PC-9 (cell line): ENCODE measurements around the gene ABHD17A. TPM values are rescaled to one million over a fixed set of nuclear protein-coding genes. Genes with fewer than 3 reads are reported as not detected.

ENCODE experiments used
- BruUV-seq: library from RNA; stranded (reverse); fragments of 400-500 nt; replicated peaks from 2 replicates; lab custom pipeline; 2021; lab: Mats Ljungman, UMichigan
- CTCF ChIA-PET: fragments of 300-600 bp; sonication (Branson Sonifier 250); formaldehyde crosslinking; loops from one replicate; lab custom pipeline; 2022; ENCODE audit warnings: antibody characterized with exemption; lab: Charles Lee
- POLR2A ChIA-PET: fragments of 300-600 bp; sonication (Branson Sonifier 250); formaldehyde crosslinking; loops from one replicate; lab custom pipeline; 2022; ENCODE audit warnings: antibody characterized with exemption; ENCODE audit not compliant: unreplicated experiment; lab: Charles Lee
- DNase-seq, 2 experiments: peaks; one replicate each; pipeline versions ENCODE4 v3.0.0 to v3.0.0-alpha.2; 2015 to 2022; ENCODE audit warnings: mixed read lengths in 1 of 2
- H2AFZ ChIP-seq: fragments of 200-600 bp; sonication (generic); 2 replicates; pipeline ENCODE4 v1.8.1; 2017; ENCODE audit warnings: antibody characterized with exemption
- H3F3A ChIP-seq: fragments of 200-600 bp; sonication (generic); 2 replicates; pipeline ENCODE4 v1.8.1; 2017; ENCODE audit warnings: antibody characterized with exemption, mild to moderate bottlenecking, low read depth; ENCODE audit not compliant: insufficient read depth
- H3K27ac ChIP-seq: fragments of 200-600 bp; sonication (generic); 2 replicates; pipeline ENCODE4 v1.6.1; 2016; ENCODE audit warnings: mixed run types
- H3K27me3 ChIP-seq: fragments of 200-600 bp; sonication (generic); 2 replicates; pipeline ENCODE4 v1.6.1; 2016; ENCODE audit warnings: low read depth, mixed run types; ENCODE audit not compliant: insufficient read depth
- H3K36me3 ChIP-seq: fragments of 200-600 bp; sonication (generic); 2 replicates; pipeline ENCODE4 v1.6.1; 2016; ENCODE audit warnings: low read depth, mixed run types
- H3K4me1 ChIP-seq: fragments of 200-600 bp; sonication (generic); replicated peaks from 2 replicates; pipeline ENCODE4 v1.6.1; 2016; ENCODE audit warnings: mixed run types; ENCODE audit not compliant: insufficient read depth
- H3K4me2 ChIP-seq: fragments of 200-600 bp; sonication (generic); 2 replicates; pipeline ENCODE4 v1.6.1; 2017; ENCODE audit warnings: mixed run types
- H3K4me3 ChIP-seq: fragments of 200-600 bp; sonication (generic); 2 replicates; pipeline ENCODE4 v1.6.1; 2016; ENCODE audit warnings: mixed run types
- H3K79me2 ChIP-seq: fragments of 200-600 bp; sonication (generic); 2 replicates; pipeline ENCODE4 v1.6.1; 2017; ENCODE audit warnings: low read depth, mixed run types
- H3K9me2 ChIP-seq: fragments of 200-600 bp; sonication (generic); 2 replicates; pipeline ENCODE4 v1.8.1; 2017; ENCODE audit warnings: mild to moderate bottlenecking; ENCODE audit not compliant: insufficient read depth
- H3K9me3 ChIP-seq: fragments of 200-600 bp; sonication (generic); 2 replicates; pipeline ENCODE4 v1.8.1; 2016; ENCODE audit warnings: low read depth; ENCODE audit not compliant: insufficient read depth
- H4K20me1 ChIP-seq: fragments of 200-600 bp; sonication (generic); 2 replicates; pipeline ENCODE4 v1.8.1; 2017; ENCODE audit not compliant: insufficient read depth
- EZH2 ChIP-seq: fragments of 200-600 bp; sonication (generic); IDR thresholded peaks from 2 replicates; pipeline ENCODE4 v1.8.0; 2017; ENCODE audit warnings: antibody characterized with exemption, low read depth
- intact Hi-C: fragments of 100-400 bp; cut with micrococcal nuclease; formaldehyde crosslinking; loops from one replicate; pipeline ENCODE4 v1.10.0; 2022; ENCODE audit not compliant: unreplicated experiment
- total RNA-seq: library from RNA; stranded (reverse); gene quantifications from 2 replicates; pipeline ENCODE4 v1.2.3, GENCODE V29; 2021
- TF ChIP-seq, protein P1 (sequence below): fragments of 200-600 bp; sonication (generic); conservative IDR thresholded peaks from 2 replicates; pipeline ENCODE4 v1.6.1; 2017; ENCODE audit warnings: mixed run types, antibody characterized with exemption, mild to moderate bottlenecking, moderate library complexity

The ABHD17A gene
- total RNA-seq, 1 experiment from 2014 or later = 35.9 TPM

- Histone ChIP-seq H3K9me3 (no peaks in the 10 kb centered on the region), H3K9me2 (no peaks in the 10 kb centered on the region), H2AFZ (no peak overlapping the region), H3K4me2 (no peak overlapping the region), H3K36me3 (no peaks in the 10 kb centered on the region), H4K20me1 (no peaks in the 10 kb centered on the region), H3K4me3 (no peak overlapping the region), H3F3A (no peaks in the 10 kb centered on the region; the same call in 1 of the 2 replicates), H3K79me2 (no peaks in the 10 kb centered on the region), H3K27ac (no peak overlapping the region), H3K27me3 (no peaks in the 10 kb centered on the region), H3K4me1 (no peaks in the 10 kb centered on the region)
- no peak for DNase-seq
- ChIA-PET CTCF (no interaction called here), POLR2A (no interaction called here)
- no TSS peak for BruUV-seq
- TF ChIP-seq, protein P1, sequence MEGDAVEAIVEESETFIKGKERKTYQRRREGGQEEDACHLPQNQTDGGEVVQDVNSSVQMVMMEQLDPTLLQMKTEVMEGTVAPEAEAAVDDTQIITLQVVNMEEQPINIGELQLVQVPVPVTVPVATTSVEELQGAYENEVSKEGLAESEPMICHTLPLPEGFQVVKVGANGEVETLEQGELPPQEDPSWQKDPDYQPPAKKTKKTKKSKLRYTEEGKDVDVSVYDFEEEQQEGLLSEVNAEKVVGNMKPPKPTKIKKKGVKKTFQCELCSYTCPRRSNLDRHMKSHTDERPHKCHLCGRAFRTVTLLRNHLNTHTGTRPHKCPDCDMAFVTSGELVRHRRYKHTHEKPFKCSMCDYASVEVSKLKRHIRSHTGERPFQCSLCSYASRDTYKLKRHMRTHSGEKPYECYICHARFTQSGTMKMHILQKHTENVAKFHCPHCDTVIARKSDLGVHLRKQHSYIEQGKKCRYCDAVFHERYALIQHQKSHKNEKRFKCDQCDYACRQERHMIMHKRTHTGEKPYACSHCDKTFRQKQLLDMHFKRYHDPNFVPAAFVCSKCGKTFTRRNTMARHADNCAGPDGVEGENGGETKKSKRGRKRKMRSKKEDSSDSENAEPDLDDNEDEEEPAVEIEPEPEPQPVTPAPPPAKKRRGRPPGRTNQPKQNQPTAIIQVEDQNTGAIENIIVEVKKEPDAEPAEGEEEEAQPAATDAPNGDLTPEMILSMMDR = no peak
- no peak for TF ChIP-seq EZH2
- intact Hi-C loops = loop anchor here (10.0 kb wide), 1 partner anchor 692 kb away; no protein-coding TSS in a partner anchor
Measured at GRCh38 chr19:1922803-1923202, 37.5 kb upstream of the ABHD17A start.

DNA sequence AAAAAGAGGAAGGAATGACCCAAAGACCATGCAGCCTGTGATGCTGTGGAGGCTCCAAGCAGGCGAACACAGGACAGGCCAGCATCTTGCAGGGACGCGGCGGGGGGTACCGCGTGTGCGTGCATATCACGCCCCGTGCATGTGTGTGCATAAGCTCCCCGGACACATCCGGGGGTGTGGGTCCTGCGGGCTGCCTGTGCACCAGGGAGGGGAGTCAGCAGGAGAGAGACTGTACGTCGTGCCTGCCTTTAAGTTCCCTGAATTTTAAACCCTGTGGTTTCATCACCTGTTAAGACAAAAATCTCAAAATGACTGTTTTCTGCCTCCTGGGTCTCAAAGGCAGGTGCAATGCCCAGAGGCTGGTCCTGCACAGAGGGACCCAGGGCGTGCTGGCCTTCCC is 36.5 kb upstream of the ABHD17A start:
- no peaks in the 10 kb centered on the region for H3K9me3 ChIP-seq
- DNase-seq = no peak
- no peaks in the 10 kb centered on the region for H3K9me2 ChIP-seq
- no peaks in the 10 kb centered on the region for H3K79me2 ChIP-seq
- TF ChIP-seq EZH2 = no peak
- TF ChIP-seq, protein P1 = no peak
- H4K20me1 ChIP-seq = no peaks in the 10 kb centered on the region
- no peaks in the 10 kb centered on the region; the same call in 1 of the 2 replicates for H3F3A ChIP-seq
- no peak overlapping the region for H2AFZ ChIP-seq
- CTCF ChIA-PET = no interaction called here
- no peak overlapping the region for H3K27ac ChIP-seq
- H3K4me1 ChIP-seq = no peaks in the 10 kb centered on the region
- intact Hi-C loops = loop anchor here (10.0 kb wide), 1 partner anchor 693 kb away; no protein-coding TSS in a partner anchor
- H3K27me3 ChIP-seq = no peaks in the 10 kb centered on the region
- no peak overlapping the region for H3K4me3 ChIP-seq
- POLR2A ChIA-PET = no interaction called here
- no peak overlapping the region for H3K4me2 ChIP-seq
- no TSS peak for BruUV-seq
- no peaks in the 10 kb centered on the region for H3K36me3 ChIP-seq

- Histone ChIP-seq H3F3A (no peaks in the 10 kb centered on the region; the same call in 1 of the 2 replicates), H3K9me3 (no peaks in the 10 kb centered on the region), H3K79me2 (no peaks in the 10 kb centered on the region), H3K9me2 (no peaks in the 10 kb centered on the region), H2AFZ (no peak overlapping the region), H3K4me2 (no peak overlapping the region), H4K20me1 (no peaks in the 10 kb centered on the region), H3K4me3 (no peak overlapping the region), H3K4me1 (no peaks in the 10 kb centered on the region), H3K27me3 (no peaks in the 10 kb centered on the region), H3K36me3 (no peaks in the 10 kb centered on the region), H3K27ac (no peak overlapping the region)
- ChIA-PET POLR2A (no interaction called here), CTCF (no interaction called here)
- intact Hi-C loops = loop anchor here (10.0 kb wide), 1 partner anchor 693 kb away; no protein-coding TSS in a partner anchor
- no peak for DNase-seq
- no TSS peak for BruUV-seq
- no peak for TF ChIP-seq EZH2
- TF ChIP-seq, protein P1 = no peak
Measured at GRCh38 chr19:1921326-1921725, 36.0 kb upstream of the ABHD17A start.
